HepG2 (cell line): ENCODE data around the gene SMTNL1. TPM values are rescaled to one million over a fixed set of nuclear protein-coding genes. Genes with fewer than 3 reads are reported as not detected.

Experiments used
- ADNP ChIP-seq: sonication (generic); formaldehyde crosslinking; IDR thresholded peaks from 2 replicates; pipeline ENCODE4 v1.4.0; 2020; ENCODE audit warnings: missing genetic modification reagents
- BCL6 ChIP-seq: IDR thresholded peaks from 2 replicates; pipeline ENCODE4 v1.6.1; 2016; ENCODE audit warnings: missing genetic modification reagents, missing compliant biosample characterization
- CCDC6 ChIP-seq: sonication (generic); formaldehyde crosslinking; IDR thresholded peaks from 2 replicates; pipeline ENCODE4 v1.8.1; 2022; ENCODE audit warnings: mild to moderate bottlenecking, missing genetic modification reagents, moderate library complexity
- ETV6 ChIP-seq: sonication (generic); formaldehyde crosslinking; conservative IDR thresholded peaks from 2 replicates; pipeline ENCODE4 v1.4.0; 2020; ENCODE audit warnings: missing genetic modification reagents
- FOXP1 ChIP-seq, 2 experiments: fragments of 450-650 bp in 1 of 2; IDR thresholded peaks; 2 replicates each; pipeline ENCODE4 v1.6.1; 2017 to 2018; ENCODE audit warnings: antibody characterized with exemption in 1 of 2
- HINFP ChIP-seq: sonication (generic); formaldehyde crosslinking; IDR thresholded peaks from 2 replicates; pipeline ENCODE4 v1.4.0; 2020; ENCODE audit warnings: low read depth, mild to moderate bottlenecking, missing genetic modification reagents
- HMGXB3 ChIP-seq: sonication (generic); formaldehyde crosslinking; IDR thresholded peaks from 2 replicates; pipeline ENCODE4 v1.4.0; 2020; ENCODE audit warnings: missing genetic modification reagents, borderline replicate concordance
- JUND ChIP-seq: sonication (generic); formaldehyde crosslinking; IDR thresholded peaks from 2 replicates; pipeline ENCODE4 v1.8.0; 2022; ENCODE audit warnings: mild to moderate bottlenecking, missing genetic modification reagents
- KDM1A ChIP-seq: IDR thresholded peaks from 2 replicates; pipeline ENCODE4 v1.6.1; 2016; ENCODE audit warnings: missing compliant biosample characterization
- MATR3 ChIP-seq: sonication (generic); formaldehyde crosslinking; IDR thresholded peaks from 2 replicates; pipeline ENCODE4 v1.4.0; 2020; ENCODE audit warnings: missing genetic modification reagents
- PPARG ChIP-seq: conservative IDR thresholded peaks from 2 replicates; pipeline ENCODE4 v1.6.1; 2016; ENCODE audit warnings: missing biosample characterization, missing genetic modification reagents
- RFX1 ChIP-seq: fragments of 450-650 bp; IDR thresholded peaks from 2 replicates; pipeline ENCODE4 v1.6.1; 2017
- SMARCE1 ChIP-seq: fragments of 450-650 bp; IDR thresholded peaks from 2 replicates; pipeline ENCODE4 v1.6.1; 2017; ENCODE audit warnings: borderline replicate concordance
- SP5 ChIP-seq: IDR thresholded peaks from 2 replicates; pipeline ENCODE4 v1.6.1; 2016; ENCODE audit warnings: low read depth, borderline replicate concordance
- ZNF121 ChIP-seq: sonication (generic); formaldehyde crosslinking; IDR thresholded peaks from 2 replicates; pipeline ENCODE4 v1.5.0; 2020; ENCODE audit warnings: mild to moderate bottlenecking, missing genetic modification reagents
- ZNF605 ChIP-seq: sonication (generic); formaldehyde crosslinking; IDR thresholded peaks from 2 replicates; pipeline ENCODE4 v1.8.0; 2022; ENCODE audit warnings: mild to moderate bottlenecking, missing genetic modification reagents
- ZNF672 ChIP-seq: sonication (generic); formaldehyde crosslinking; IDR thresholded peaks from 2 replicates; pipeline ENCODE4 v1.8.1; 2022; ENCODE audit warnings: missing genetic modification reagents
- ZNF713 ChIP-seq: sonication (generic); formaldehyde crosslinking; IDR thresholded peaks from 2 replicates; pipeline ENCODE4 v1.4.0; 2020; ENCODE audit warnings: mild to moderate bottlenecking, missing genetic modification reagents
- polyA plus RNA-seq, 8 experiments: library from polyadenylated mRNA; depleted of rRNA in 3 of 8; stranded (reverse) in 7 of 8; unstranded in 1 of 8; fragments of >200 nt; fragmentation: Illumina TruSeq in 4 of 8; extraction: Trizol in 4 of 8; gene quantifications; 2 replicates each; pipeline versions ENCODE4 v1.2.1 to v1.2.3, GENCODE V29; 2011 to 2016; ENCODE audit warnings: low read depth in 4 of 8, missing spikeins in 1 of 8, mixed read lengths in 1 of 8; ENCODE audit not compliant: insufficient read depth in 1 of 8
- total RNA-seq, 5 experiments: library from RNA; depleted of rRNA; stranded (reverse); fragments of >200 nt; fragmentation: Illumina TruSeq; extraction: Trizol; gene quantifications; 2 replicates each; pipeline ENCODE4 v1.2.3, GENCODE V29; 2016; ENCODE audit warnings: low read depth in 1 of 5
- TF ChIP-seq, protein P1 (sequence below): IDR thresholded peaks from 2 replicates; pipeline ENCODE4 v1.6.1; 2012; ENCODE audit warnings: low read length, improper control_type of control experiment
- TF ChIP-seq, protein P2 (sequence below): sonication (generic); formaldehyde crosslinking; IDR thresholded peaks from 2 replicates; pipeline ENCODE4 v1.5.0; 2020; ENCODE audit warnings: missing genetic modification reagents, mild to moderate bottlenecking, borderline replicate concordance
- TF ChIP-seq, protein P3 (sequence below): sonication (generic); formaldehyde crosslinking; IDR thresholded peaks from 2 replicates; pipeline ENCODE4 v1.5.0; 2020; ENCODE audit warnings: missing genetic modification reagents

SMTNL1 gene
- total and polyA plus RNA-seq, 2 of the 13 experiments (the other 11 are each of a cell fraction or from before 2014, with no cell fraction given) = 0.04 TPM; not detected in 1

DNA sequence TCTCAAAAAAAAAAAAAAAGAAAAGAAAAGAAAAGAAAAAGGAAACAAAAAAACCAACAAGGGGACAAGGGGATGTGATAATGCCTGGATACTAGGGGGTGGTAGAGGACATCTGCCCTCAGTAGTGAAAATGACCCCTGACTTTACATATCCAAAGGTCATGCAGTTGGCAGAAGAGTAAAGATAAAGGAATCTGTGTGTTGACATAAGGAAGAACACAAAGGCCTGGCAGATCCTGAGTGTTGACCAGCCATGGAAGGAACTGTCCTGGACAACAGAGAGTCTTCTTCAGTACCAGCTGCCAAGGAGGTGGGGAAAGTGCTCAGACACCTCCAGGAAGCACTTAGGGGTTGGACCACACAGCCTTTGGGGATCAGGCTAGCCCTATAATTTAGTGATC lies 34.5 kb upstream of the SMTNL1 start (continued):
- TF ChIP-seq, protein P1, sequence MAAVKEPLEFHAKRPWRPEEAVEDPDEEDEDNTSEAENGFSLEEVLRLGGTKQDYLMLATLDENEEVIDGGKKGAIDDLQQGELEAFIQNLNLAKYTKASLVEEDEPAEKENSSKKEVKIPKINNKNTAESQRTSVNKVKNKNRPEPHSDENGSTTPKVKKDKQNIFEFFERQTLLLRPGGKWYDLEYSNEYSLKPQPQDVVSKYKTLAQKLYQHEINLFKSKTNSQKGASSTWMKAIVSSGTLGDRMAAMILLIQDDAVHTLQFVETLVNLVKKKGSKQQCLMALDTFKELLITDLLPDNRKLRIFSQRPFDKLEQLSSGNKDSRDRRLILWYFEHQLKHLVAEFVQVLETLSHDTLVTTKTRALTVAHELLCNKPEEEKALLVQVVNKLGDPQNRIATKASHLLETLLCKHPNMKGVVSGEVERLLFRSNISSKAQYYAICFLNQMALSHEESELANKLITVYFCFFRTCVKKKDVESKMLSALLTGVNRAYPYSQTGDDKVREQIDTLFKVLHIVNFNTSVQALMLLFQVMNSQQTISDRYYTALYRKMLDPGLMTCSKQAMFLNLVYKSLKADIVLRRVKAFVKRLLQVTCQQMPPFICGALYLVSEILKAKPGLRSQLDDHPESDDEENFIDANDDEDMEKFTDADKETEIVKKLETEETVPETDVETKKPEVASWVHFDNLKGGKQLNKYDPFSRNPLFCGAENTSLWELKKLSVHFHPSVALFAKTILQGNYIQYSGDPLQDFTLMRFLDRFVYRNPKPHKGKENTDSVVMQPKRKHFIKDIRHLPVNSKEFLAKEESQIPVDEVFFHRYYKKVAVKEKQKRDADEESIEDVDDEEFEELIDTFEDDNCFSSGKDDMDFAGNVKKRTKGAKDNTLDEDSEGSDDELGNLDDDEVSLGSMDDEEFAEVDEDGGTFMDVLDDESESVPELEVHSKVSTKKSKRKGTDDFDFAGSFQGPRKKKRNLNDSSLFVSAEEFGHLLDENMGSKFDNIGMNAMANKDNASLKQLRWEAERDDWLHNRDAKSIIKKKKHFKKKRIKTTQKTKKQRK = no peak
- TF ChIP-seq ADNP = no peak
- no peak for TF ChIP-seq RFX1
- TF ChIP-seq, protein P2, sequence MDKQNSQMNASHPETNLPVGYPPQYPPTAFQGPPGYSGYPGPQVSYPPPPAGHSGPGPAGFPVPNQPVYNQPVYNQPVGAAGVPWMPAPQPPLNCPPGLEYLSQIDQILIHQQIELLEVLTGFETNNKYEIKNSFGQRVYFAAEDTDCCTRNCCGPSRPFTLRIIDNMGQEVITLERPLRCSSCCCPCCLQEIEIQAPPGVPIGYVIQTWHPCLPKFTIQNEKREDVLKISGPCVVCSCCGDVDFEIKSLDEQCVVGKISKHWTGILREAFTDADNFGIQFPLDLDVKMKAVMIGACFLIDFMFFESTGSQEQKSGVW (CRISPR knock-in tag) = no peak
- no peak for TF ChIP-seq HMGXB3 (CRISPR knock-in tag)
- TF ChIP-seq ZNF121 (CRISPR knock-in tag) = no peak
- TF ChIP-seq, protein P3, sequence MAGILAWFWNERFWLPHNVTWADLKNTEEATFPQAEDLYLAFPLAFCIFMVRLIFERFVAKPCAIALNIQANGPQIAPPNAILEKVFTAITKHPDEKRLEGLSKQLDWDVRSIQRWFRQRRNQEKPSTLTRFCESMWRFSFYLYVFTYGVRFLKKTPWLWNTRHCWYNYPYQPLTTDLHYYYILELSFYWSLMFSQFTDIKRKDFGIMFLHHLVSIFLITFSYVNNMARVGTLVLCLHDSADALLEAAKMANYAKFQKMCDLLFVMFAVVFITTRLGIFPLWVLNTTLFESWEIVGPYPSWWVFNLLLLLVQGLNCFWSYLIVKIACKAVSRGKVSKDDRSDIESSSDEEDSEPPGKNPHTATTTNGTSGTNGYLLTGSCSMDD (CRISPR knock-in tag) = no peak
- TF ChIP-seq KDM1A (CRISPR knock-in tag) = 0 out of 2 replicates have a peak, but pooled peaks have one; percentile 34
- TF ChIP-seq MATR3 = no peak
- no peak for TF ChIP-seq SMARCE1
- no peak for TF ChIP-seq SP5 (CRISPR knock-in tag)
- TF ChIP-seq ZNF672 (CRISPR knock-in tag) = no peak
- TF ChIP-seq HINFP = 0 out of 2 replicates have a peak, but pooled peaks have one; percentile 18
- peak; percentile 86 for TF ChIP-seq PPARG (CRISPR knock-in tag)
- no peak for TF ChIP-seq ZNF605
- no peak for TF ChIP-seq FOXP1 (IDR thresholded peaks at IDR 0.05)
- TF ChIP-seq FOXP1 (CRISPR knock-in tag; IDR thresholded peaks at IDR 0.05) = peak; percentile 76
- no peak for TF ChIP-seq CCDC6 (CRISPR knock-in tag)
- TF ChIP-seq ZNF713 (CRISPR knock-in tag) = no peak
- peak; percentile 48; the same call in 1 of the 2 replicates for TF ChIP-seq BCL6 (CRISPR knock-in tag)
- no peak for TF ChIP-seq JUND (CRISPR knock-in tag)
- TF ChIP-seq ETV6 = no peak
